ENCODE data around the gene PCSK2.

Gene PCSK2

DNA sequence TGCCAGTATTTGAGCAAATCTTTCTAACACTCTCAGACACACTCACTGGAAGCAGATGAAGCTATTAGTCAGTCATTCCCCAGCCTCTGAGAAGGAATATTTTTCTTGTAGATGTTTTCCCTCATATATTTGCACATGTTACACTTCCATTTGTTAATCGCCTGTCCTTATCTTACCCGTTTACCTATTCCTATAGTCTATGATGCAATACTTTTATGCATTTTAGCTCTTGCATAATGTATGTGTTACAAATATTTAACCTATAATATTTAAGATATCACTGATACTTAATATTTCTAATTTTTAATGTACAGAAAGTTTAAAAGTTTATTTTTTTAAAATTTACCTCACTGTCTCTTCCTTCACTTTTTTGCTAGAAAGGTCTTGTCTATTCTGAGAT, 71.9 kb downstream of the PCSK2 start:
- no peaks in the 10 kb centered on the region for H3K36me3 Mint-ChIP-seq
- peaks cover 4% of the 10 kb centered on the region for H3K9me3 Mint-ChIP-seq
- no peaks in the 10 kb centered on the region for H3K4me1 Mint-ChIP-seq
- no peak overlapping the region for H3K27ac Mint-ChIP-seq
- no peak overlapping the region for H3K4me3 Mint-ChIP-seq
- peaks cover 7% of the 10 kb centered on the region for H3K27me3 Mint-ChIP-seq

DNA sequence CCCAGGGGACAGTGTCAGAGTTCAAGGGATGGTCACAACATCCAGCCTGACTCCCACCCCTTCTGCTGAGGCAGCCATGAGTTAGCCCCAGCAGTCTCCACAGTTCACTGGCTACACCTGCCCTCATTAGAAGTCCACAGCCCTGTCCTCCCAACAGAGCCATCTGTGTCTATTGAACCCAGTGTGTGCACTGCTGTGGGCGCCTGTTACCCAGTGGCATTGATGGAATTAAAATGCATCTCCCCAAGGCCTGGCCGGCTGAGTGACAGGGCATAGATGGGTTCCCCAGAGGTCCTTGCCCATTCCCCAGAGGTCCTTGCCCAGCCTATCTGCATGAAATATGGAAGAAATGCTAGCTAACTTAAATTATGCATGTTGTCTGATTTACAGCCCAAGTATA, 73.3 kb downstream of the PCSK2 start:
- H3K27me3 Mint-ChIP-seq = peaks cover 7% of the 10 kb centered on the region
- H3K27ac Mint-ChIP-seq = no peak overlapping the region
- H3K36me3 Mint-ChIP-seq = no peaks in the 10 kb centered on the region
- no peak overlapping the region for H3K4me3 Mint-ChIP-seq
- H3K4me1 Mint-ChIP-seq = no peaks in the 10 kb centered on the region
- no peaks in the 10 kb centered on the region for H3K9me3 Mint-ChIP-seq

DNA sequence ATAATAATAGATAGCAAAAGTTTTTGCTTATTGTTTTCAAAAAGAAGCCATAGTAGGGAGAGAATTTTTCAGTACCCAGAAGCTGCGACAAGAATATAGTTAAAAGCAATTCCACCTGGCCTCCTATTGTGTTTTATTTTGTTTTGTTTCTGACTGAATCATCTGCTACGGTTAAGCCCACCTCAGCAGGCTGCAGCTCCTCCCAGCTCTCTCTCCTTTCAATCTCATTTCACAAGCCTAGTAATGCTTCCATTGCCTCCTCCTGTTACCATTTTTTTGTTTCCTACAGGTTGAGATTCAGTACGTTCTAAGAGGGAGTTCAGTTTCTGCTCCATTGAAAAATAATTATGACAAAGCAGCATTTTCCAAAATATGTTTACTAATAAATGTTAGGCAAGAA, 77.9 kb downstream of the PCSK2 start:
- Mint-ChIP-seq H3K27me3 (peaks cover 7% of the 10 kb centered on the region), H3K4me3 (no peak overlapping the region), H3K4me1 (no peaks in the 10 kb centered on the region), H3K27ac (no peak overlapping the region), H3K9me3 (no peaks in the 10 kb centered on the region), H3K36me3 (no peaks in the 10 kb centered on the region)

DNA sequence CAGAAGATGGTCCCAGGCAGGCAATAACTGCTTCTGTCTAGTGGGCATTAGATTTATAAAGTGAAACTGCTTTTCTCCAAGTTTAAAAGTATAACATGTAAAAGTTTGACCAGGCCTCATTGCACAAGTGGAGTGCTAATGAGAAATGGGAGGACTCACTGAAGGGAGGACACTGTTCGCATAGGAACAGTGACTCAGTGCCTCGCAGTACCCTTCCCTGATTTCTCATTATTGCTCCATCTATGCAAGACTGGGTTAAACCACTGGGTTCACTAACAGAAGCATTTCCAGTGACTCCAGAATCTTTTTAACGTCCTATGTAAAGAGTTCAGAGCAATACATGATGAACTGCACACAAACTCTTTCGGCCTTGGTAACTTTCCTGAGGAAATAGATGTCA, 79.6 kb downstream of the PCSK2 start:
- Mint-ChIP-seq H3K27me3 (peaks cover 4% of the 10 kb centered on the region), H3K9me3 (no peaks in the 10 kb centered on the region), H3K4me3 (no peak overlapping the region), H3K4me1 (no peaks in the 10 kb centered on the region), H3K27ac (no peak overlapping the region), H3K36me3 (no peaks in the 10 kb centered on the region)

DNA sequence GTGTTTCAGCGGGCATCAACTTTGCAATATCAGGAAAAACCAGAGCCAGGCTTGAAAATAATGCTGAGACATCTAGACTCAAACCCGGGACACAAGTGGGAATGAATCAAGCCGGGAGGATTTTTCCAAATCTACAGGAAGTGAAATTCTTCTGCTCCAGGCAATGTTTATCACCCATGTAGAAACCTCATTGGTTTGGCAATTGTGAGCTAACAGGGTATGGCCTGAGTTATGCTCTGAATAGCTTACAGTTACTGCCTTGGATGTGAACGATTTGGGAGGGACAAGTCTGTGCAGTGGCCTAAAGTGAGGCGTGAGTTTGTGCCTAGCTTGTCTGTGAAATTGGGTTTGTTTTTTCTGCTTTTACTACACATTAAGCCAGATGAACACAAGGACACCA, 87.4 kb downstream of the PCSK2 start:
- H3K27ac Mint-ChIP-seq = no peak overlapping the region
- H3K9me3 Mint-ChIP-seq = no peaks in the 10 kb centered on the region

DNA sequence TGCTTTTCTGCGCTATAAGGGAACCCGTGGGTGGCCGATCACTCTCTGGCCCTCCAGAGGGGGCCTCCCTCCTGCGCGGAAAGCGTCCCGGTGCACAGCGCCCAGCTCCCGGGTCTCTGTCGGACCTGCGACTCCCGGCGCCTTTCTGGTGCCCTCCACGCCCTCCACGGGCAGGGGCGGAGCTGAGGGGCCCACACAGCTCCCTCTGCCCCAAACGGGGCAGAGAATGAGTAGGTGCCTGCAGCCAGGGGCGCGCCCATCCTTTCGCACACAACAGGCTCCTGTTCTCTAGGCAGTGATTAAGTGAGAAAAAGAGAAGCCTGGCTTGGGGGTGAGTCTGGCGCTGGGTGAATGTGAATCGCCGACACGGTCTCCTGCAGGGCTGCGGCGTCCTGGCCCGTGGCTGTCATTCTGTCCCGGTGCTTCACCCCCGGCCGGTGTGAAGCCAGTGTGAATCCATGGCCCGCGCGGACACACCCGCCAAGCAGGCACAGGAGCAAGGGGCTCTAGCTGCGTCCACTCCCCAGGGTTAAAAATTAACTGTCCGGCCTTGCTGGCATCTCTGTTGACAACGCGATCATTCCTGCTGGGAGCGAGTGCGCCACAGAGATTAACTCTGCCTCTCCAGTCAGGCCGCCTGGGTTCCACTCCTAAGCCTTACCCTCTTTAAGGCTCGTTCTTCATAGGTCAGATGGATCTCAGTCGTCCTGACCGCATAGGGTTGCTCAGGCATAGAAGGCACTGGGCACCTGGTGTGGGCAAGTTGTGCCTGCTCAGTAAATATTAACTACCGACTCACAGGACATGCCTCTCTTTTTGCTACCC, 88.8 kb downstream of the PCSK2 start:
- H3K9me3 Mint-ChIP-seq = no peaks in the 10 kb centered on the region
- H3K4me1 Mint-ChIP-seq = no peaks in the 10 kb centered on the region
- peaks cover 26% of the 10 kb centered on the region for H3K27me3 Mint-ChIP-seq
- H3K27ac Mint-ChIP-seq = no peak overlapping the region
- no peaks in the 10 kb centered on the region for H3K36me3 Mint-ChIP-seq
- H3K4me3 Mint-ChIP-seq = no peak overlapping the region

More for the DNA sequence above, 87.4 kb downstream of the PCSK2 start:
- Mint-ChIP-seq H3K4me1 (no peaks in the 10 kb centered on the region), H3K27me3 (peaks cover 26% of the 10 kb centered on the region), H3K36me3 (no peaks in the 10 kb centered on the region), H3K4me3 (no peak overlapping the region)

DNA sequence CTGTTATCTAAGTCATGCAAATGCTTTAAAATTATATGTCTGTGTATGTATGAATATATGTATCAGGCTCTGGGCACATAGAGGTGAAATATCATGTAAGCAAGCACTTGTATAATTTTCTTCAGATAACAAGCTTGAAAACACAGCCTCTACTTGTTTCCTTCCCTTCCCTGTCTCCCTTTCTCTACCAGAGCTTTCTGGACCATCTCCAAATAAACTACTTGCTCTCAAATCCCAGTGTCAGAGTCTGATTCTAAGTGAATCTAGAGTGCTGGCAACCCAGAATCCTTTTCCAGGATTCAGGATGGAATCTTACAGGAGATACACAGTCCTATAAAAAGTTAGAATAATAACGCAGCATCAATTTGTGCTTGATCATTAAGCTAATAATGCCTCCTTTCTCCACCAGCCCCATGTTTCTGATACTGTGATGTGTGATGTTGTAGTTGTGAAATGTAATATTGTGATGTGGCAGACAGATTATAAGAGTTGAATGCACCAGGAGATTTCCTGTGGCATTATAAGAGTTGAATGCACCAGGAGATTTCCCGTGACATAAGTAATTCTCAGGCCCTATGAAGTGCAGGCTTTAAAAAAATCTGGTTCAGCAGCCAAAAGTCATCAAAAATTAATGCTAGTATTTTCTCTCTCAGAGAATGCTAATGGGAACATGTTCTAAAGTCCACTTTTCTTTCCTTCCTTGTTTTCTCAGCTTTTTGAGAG, 89.6 kb downstream of the PCSK2 start:
- peaks cover 26% of the 10 kb centered on the region for H3K27me3 Mint-ChIP-seq
- no peak overlapping the region for H3K4me3 Mint-ChIP-seq
- no peaks in the 10 kb centered on the region for H3K36me3 Mint-ChIP-seq
- no peak overlapping the region for H3K27ac Mint-ChIP-seq
- H3K9me3 Mint-ChIP-seq = no peaks in the 10 kb centered on the region
- H3K4me1 Mint-ChIP-seq = no peaks in the 10 kb centered on the region

DNA sequence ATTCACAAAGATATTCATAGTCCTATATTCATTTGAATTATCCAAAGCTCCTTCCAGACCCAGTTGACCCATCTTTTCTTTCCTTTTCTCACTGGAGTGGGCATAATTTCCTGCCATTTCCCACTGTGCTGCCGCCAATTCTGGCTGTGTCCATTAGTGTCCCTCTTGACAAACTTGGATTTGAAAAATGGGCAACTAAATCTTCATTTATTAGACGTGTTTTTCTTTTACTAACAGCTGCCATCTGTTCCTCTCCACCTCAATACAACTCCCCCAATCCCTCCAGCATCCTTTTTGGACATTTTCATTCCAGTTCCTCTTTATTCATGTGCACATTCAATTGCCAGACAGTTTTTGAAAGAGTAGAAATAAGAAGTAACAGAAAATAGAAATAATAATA, 90.5 kb downstream of the PCSK2 start:
- Mint-ChIP-seq H3K27me3 (peaks cover 25% of the 10 kb centered on the region), H3K4me3 (no peak overlapping the region), H3K36me3 (no peaks in the 10 kb centered on the region), H3K27ac (no peak overlapping the region), H3K9me3 (no peaks in the 10 kb centered on the region), H3K4me1 (no peaks in the 10 kb centered on the region)

DNA sequence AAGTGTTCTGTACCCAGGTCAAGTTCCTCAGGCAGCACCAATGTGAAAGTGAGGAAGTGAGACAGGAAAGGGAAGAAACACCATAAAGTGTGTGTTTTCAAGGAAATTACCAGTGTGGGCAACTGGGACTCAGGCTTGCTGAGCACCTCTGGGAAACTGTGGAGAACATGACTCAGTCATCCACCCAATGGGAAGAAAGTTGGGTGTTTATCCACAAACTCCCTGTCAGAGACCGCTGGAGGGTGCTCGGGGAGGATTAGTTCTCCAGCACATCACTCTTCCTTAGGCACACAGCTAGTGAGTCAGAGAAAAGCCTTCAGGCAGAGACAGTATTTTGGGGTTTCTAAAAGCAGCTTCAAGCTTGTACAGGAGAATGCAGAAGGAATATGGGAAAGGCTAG, 93.6 kb downstream of the PCSK2 start:
- no peak overlapping the region for H3K4me3 Mint-ChIP-seq
- no peaks in the 10 kb centered on the region for H3K9me3 Mint-ChIP-seq
- no peak overlapping the region for H3K27ac Mint-ChIP-seq
- H3K27me3 Mint-ChIP-seq = peaks cover 14% of the 10 kb centered on the region
- no peaks in the 10 kb centered on the region for H3K36me3 Mint-ChIP-seq
- no peaks in the 10 kb centered on the region for H3K4me1 Mint-ChIP-seq

DNA sequence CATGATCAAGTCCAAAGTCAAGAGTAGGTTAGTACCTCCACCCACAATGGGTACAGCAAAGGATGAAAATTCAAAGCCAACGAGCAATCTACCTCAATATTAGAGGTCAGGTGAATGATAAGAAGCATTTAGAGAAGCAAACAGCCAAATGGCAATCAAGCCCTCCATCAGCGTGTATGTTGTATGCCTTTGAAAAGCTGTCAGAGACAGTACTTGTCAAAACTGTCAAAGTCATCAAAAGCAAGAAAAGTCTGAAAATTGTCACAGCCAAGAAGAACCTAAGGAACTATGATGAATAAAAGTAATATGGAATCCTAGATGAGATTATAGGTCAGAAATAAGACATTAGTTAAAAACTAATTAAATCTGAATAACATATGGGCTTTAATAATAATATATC, 99.3 kb downstream of the PCSK2 start:
- Mint-ChIP-seq H3K4me1 (no peaks in the 10 kb centered on the region), H3K4me3 (no peak overlapping the region), H3K36me3 (no peaks in the 10 kb centered on the region), H3K27ac (no peak overlapping the region), H3K27me3 (peaks cover 16% of the 10 kb centered on the region), H3K9me3 (no peaks in the 10 kb centered on the region)

DNA sequence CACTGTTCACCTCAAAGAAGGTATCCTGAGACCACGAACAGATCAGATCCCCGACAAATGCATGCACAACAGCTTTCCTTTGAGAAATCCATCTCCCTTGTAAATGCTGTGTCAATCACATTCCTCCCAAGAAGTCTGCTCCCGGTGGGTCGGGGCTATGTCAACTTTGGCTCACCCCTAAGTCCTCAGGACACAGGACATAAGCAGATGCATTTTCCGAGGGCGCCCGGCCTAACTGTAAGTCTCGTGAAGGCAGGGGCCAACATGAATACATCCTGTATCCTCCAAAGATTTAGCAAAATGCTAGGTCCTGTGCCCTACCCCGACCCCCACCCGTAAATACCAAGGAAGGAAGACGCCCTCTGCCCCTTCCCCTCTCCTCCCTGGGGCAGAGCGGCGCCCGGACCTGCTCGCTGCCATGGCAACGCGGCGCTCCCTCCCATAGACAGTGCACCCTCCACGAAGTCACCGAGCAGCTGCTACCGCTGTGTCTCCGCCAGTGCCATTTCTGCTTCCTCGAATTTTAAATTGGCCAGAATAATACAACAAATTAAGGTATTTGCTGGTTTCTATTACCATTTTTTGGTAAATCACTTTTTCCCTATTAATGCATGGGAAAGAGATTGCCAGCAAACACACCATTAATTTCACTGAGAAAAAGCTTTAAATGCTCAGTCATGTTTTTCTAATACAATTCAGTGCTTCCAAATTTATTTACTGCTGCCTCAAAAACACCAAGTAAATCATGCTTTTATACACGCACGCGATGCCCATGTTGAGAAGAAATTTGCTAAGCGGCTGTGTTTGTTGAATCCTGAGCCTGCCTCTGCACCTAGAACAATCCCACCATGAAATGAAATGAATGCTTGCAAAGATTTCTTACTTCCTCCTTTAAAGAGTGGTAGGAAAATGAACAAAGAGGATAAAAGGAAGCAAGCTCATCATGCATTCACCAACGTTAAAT, 100.6 kb downstream of the PCSK2 start:
- Mint-ChIP-seq H3K4me3 (no peak overlapping the region), H3K36me3 (no peaks in the 10 kb centered on the region), H3K4me1 (no peaks in the 10 kb centered on the region), H3K27me3 (peaks cover 16% of the 10 kb centered on the region), H3K9me3 (no peaks in the 10 kb centered on the region), H3K27ac (no peak overlapping the region)

DNA sequence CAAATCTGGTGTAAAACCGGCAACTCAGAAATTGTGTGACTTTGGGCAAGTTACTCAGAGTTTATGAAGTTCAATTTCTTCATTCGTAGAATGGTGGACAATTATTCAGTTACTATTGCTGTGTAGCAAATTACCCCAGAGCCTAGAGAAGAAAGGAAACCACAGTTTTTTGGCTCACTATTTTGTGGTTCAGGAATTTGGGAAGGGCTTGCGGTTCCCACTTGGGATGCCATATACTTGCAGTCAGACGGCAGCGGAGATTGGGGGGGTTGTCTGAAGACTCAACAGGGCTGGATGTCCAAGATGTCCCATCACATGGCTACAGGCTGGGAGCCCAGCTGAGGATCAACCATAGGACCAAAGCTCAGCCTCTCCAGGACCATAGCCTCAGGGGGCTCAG, 108.1 kb downstream of the PCSK2 start:
- no peak overlapping the region for H3K4me3 Mint-ChIP-seq
- H3K36me3 Mint-ChIP-seq = no peaks in the 10 kb centered on the region
- H3K9me3 Mint-ChIP-seq = no peaks in the 10 kb centered on the region
- no peak overlapping the region for H3K27ac Mint-ChIP-seq
- no peaks in the 10 kb centered on the region for H3K4me1 Mint-ChIP-seq
- H3K27me3 Mint-ChIP-seq = no peaks in the 10 kb centered on the region

DNA sequence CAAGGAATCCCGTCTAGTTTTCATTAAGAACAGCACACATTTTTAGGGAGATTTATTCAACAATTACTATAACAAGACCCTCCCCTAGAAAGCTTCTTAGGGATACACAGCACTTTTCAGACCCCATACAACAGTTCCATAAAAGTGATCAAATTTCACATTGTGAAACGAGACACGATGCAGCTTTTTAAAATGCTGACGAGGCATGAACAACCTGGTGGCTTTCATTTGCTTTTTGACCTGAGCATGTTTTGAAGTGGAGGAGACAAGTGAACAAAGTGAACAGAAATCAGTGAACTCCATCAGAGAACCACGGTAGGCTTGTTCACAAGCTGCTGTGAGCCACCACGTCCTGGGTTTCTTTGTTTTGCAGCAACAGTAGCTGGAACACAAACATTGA, 112.2 kb downstream of the PCSK2 start:
- no peaks in the 10 kb centered on the region for H3K4me1 Mint-ChIP-seq

DNA sequence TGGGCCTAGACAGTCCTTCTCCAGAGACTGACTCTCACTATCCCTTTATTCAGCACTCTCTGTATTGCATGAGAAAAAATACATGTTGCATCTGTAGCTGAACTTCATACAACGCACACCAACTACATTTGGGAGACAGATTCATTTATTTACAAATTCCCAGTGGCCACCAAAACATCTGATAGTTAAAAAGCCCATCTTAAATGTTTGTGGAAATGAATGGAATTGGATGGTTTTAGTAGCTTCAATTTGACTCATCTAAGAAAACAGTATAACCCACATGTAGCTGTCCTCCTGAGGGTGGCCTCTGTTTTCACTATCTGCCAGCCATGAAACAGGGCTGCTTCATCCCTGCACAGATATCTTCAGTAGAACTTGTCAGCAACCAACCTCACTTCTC, 116.3 kb downstream of the PCSK2 start:
- Mint-ChIP-seq H3K9me3 (no peaks in the 10 kb centered on the region), H3K4me1 (no peaks in the 10 kb centered on the region), H3K4me3 (no peak overlapping the region), H3K36me3 (no peaks in the 10 kb centered on the region), H3K27me3 (peaks cover 10% of the 10 kb centered on the region), H3K27ac (no peak overlapping the region)

More for the DNA sequence above, 112.2 kb downstream of the PCSK2 start:
- H3K4me3 Mint-ChIP-seq = no peak overlapping the region
- H3K9me3 Mint-ChIP-seq = no peaks in the 10 kb centered on the region
- H3K36me3 Mint-ChIP-seq = no peaks in the 10 kb centered on the region
- peaks cover 6% of the 10 kb centered on the region for H3K27me3 Mint-ChIP-seq
- H3K27ac Mint-ChIP-seq = no peak overlapping the region

DNA sequence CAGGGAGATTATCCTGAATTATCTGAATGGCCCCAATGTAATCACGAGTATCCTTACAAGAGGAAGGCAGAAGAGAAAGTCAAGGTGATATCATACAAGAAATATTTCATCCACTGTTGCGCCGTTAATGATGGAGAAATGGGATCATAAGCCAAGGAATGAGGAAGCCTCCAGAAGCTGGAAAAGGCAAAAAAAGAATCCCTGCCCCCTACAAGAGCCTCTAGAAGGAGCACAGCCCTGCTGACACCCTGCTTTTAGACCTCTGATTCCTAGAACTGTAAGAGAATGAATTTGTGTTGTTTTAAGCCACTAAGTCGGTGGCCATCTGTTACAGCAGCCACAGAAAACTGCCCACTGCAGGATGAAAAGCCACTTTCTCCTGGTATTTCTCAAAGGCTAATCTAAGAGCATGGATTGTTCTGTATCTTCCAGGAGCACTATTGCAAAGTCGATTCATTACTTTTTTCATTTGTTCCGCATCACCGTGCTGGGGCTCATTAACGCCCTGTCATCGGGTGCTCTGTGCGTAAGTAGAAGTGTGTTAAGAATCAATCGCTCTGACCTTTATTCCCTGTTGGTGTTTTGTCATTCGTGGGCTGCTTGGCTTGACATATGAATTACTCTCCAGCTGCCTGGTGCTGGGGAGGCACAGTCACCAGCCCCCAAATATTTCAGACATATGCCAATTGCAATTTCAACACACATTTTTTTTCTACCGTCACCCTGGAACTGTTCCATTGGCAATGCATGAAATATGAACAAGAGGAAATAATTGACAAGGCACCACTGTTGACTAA, 117.0 kb downstream of the PCSK2 start:
- Mint-ChIP-seq H3K27ac (no peak overlapping the region), H3K4me1 (no peaks in the 10 kb centered on the region), H3K36me3 (no peaks in the 10 kb centered on the region), H3K4me3 (no peak overlapping the region), H3K27me3 (peaks cover 10% of the 10 kb centered on the region), H3K9me3 (no peaks in the 10 kb centered on the region)

Measured in activated naive CD4-positive, alpha-beta T cell treated with anti-CD3 and anti-CD28 coated beads, Interleukin-2, amount 50 U/mL, for 24 hours (primary cell).